CD1c-positive myeloid dendritic cell (primary cell): ENCODE measurements around the gene PAK4.
"Not testable (repeated sequence)": the region's sequence is repeated elsewhere in the genome, so short reads cannot be mapped to it uniquely, and the experiment has no call there.

Source experiments
- DNase-seq: peaks from one replicate; pipeline ENCODE4 v3.0.0-alpha.2; 2016; ENCODE audit errors: extremely low spot score

The PAK4 gene

DNA sequence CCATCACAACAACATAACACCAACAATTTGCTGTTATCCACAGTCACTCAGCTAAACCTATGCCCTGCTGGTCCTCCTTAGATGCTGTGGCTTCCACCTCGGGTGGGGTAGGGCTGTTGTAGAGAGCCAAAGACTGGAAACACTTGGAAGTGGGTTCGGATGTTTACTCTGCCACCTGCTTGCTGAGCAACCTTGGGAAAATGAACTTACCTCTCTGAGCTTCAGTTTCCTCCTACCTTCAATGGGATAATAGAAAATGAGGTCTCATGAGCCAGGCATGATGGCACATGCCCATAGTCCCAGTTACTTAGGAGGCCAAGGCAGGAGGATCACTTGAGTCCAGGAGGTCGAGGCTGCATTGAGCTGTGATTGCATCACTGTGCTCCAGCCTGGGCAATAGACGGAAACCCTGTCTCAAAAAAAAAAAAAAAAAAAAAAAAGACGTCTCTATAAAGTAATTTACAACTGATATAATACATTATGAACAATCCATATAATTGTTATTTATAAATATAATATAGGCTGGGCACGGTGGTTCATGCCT, 81.8 kb downstream of the PAK4 start:
- no peak for DNase-seq

DNA sequence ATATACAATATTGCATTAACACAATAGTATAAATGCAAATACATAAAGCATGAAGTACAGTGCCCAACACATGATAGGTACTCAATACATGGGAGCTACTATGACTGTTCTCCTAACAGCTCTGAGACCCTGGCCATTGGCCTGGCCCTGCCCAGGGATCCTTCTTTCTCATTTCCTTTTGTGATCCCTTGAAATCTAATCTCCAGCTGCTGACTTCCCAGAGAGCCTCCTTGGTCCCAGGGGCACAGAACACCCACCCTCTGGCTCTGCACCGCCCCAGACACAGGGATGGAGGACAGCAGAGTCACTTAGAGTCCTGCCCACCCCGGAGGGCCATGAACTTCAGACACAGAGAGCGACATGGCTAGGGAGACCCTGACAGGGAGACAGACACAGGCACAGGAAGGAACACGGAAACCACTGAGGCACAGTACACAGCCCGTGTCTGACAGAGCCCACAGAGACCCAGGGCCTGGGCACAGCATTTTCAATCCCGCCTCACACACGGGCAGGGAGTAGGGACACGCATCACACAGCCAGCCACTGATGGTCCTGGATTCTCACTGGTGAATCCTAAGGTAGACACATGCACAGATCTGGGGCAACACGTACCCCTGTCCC, 82.7 kb downstream of the PAK4 start:
- no peak for DNase-seq

DNA sequence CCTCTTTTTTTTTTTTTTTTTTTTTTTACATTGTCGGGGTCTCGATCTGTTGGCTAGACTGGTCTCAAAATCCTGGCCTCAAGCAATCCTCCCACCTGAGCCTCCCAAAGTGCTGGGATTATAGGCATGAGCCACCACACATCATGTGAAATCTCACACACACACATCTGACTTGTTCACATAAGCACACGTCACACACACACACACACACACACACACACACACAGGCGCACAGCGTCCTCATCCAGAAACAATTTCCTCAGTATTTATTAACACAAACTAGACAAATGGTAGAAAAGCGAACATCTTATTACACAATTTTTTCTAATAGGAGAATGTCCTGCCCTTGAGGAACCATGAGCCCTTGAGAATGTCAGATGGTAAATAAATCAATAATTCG, 83.6 kb downstream of the PAK4 start:
- no peak for DNase-seq

DNA sequence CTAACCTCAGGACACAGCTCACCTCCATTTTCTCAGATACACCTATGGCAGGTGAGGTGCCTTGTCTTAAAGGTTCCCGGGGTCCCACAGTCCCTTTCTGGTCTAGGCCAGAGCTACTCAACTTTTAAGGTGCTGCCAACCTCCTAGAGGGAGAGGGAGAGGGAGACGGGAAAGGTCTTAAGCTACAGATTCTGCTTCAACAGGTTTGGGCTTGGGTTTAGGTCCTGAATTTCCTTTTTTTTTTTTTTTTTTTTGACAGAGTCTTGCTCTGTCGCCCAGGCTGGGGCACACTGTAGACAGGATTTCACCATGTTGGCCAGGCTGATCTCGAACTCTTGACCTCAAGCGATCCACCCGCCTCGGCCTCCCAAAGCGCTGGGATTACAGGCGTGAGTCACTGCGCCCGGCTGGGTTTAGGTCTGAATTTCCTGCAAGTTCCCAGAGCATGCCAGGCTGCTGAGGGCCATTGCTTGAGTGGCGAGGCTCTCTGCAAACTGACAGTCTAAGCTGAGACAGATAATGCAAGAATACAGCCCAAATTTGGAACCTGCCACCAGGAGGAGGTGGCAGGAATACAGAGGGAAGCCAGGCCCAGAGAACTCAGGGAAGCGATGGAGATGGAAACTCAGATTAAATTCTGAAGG, 86.3 kb downstream of the PAK4 start:
- DNase-seq, result no peak

DNA sequence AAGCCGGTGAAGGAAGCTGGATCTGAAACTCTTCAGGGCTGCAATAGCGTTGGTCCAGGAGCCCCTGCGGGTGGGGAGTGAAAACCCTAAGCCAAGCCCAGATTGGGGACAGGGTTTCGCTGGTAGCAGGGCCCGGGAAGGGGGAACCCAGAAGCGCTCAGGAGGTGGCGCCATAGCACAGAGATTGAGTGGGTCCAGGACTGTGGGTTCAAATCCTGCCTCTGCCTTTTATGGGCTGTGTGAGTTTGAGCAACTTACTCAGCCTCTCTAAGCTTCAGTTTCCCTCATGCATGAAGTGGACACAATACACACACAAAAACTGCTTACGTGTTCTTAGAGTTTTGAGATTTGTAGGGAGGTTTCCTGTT, 86.8 kb downstream of the PAK4 start:
- DNase-seq, result peak; percentile 66

DNA sequence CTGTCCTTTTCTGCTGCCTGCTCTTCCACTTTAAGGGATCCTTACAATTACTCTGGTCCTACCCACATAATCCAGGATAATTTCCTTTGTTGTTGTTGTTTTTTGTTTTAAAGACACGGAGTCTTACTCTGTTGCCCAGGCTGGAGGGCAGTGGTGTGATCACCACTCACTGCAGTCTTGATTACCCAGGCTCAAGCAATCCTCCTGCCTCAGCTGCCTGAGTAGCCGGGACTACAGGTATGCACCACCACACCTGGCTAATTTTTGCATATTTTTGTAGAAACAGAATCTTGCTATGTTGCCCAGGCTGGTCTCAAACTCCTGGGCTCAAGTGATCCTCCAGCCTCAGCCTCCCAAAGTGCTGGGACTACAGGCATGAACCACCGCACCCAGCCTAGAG, 89.7 kb downstream of the PAK4 start:
- not testable (repeated sequence) for DNase-seq

DNA sequence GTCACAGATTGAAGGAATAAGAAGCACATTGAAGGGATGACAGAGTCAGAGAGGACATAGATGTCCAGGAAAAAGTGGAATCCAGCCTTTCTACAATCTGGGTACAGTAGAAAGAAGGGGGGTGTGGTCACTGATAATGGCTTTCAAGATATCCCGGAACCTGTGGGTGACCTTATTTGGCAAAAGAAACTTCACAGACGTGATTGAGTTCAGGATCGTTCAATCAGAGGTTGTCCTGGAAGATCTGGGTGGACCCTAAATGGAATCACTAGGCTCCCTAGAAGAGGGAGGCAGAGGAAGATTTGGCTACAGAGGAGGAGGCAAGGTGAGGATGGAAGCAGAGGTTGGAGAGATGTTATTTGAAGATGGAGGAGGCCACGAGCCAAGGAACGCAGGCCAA, 91.5 kb downstream of the PAK4 start:
- no peak for DNase-seq

DNA sequence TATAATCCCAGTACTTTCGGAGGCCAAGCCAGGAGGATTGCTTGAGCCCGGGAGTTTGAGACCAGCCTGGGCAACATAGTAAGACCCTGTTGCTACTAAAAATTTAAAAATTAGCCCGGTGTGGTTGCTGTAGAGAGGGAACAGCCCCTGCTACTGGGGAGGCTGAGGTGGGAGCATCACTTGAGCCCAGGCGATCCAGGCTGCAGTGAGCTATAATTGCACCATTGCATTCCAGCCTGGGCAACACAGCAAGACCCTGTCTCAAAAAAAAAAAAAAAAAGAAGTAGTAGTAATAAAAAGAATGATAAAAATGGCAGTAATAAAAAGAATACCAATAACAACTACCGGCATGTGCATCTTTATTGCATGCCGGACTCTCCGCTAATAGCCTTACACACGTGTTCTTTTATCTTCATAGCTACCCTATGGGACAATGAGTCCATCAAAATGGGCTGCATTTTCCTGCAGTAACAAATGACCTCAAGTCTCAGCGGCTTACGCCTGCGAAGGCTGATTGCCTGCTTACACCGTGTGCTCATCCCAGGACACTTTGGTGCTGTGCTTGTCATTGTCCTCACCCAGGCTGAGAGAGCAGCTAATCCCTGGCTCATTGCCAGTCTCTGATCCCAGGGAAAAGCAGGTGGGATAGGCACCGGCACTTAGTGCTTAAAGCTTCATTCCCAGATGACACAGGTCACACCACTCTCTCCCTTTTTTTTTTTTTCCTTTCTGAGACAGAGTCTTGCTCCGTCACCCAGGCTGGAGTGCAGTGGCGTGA, 92.8 kb downstream of the PAK4 start:
- DNase-seq, result no peak

DNA sequence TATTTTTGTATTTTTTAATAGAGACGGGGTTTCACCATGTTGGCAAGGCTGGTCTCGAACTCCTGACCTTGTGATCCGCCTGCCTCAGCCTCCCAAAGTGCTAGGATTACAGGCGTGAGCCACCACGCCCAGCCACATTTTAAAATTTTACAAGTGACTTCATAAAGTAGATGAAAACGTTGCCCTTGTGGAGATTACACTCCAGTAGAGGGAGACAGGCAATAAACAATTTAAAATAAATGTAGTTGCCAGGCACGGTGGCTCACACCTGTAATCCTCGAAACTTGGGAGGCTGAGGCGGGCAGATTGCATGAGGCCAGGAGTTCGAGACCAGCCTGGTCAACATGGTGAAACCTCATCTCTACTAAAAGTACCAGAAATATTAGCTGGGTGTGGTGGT, 93.5 kb downstream of the PAK4 start:
- DNase-seq, result not testable (repeated sequence)

DNA sequence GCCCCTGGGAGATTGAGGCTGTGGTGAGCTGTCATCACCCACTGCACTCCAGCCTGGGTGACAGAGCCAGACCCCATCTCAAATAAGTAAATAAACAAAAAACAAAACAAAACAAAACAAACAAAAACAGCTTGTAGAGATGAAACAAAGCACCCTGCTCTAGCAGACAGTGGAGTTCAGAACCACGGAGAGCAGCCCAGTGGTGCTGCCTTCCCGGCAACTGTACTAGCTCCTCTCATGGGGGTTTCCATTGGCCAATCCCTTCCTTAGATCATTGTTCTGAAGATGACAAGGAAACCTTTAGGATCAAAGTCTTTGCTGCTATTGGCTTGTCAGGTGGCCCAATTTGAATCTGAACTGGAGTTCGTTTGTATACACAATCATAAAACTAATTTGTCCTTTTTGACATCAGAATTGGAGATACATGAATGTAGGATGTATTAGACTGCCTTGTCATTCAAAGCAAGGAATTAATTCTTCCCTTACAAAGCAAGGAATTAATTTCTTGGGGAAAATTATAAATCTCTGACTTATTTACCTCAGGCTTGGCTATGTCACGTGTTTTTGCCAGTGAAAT, 98.2 kb downstream of the PAK4 start:
- peak; percentile 10 for DNase-seq

DNA sequence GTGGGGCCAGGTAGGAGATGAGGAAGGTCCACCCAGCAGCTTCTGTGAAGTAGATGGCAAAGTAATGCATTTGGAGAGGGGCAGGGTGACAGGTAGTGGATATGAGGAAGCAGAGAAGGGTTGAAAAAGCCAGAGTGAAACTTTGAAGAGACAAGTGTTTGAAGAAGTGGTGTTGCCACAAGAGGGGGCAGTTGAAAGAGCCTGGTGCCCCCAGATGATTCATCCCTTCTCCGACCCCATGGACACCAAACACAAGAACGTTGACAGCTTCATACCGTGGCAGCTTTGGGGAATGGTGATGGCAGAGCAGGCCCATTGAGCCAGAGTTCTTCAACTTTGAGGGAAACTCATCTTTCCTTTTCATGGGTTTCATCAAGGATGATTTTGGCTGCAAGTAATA, 99.3 kb downstream of the PAK4 start:
- no peak for DNase-seq
